ENCODE data around the gene HNRNPUL1.
A peak's percentile ranks its signal among the peaks of the same experiment; 100 is the strongest.

HNRNPUL1 gene

GRCh38 chr19:41324231-41324702 is 60.1 kb downstream of the HNRNPUL1 start:
- TF ChIP-seq, protein P1, sequence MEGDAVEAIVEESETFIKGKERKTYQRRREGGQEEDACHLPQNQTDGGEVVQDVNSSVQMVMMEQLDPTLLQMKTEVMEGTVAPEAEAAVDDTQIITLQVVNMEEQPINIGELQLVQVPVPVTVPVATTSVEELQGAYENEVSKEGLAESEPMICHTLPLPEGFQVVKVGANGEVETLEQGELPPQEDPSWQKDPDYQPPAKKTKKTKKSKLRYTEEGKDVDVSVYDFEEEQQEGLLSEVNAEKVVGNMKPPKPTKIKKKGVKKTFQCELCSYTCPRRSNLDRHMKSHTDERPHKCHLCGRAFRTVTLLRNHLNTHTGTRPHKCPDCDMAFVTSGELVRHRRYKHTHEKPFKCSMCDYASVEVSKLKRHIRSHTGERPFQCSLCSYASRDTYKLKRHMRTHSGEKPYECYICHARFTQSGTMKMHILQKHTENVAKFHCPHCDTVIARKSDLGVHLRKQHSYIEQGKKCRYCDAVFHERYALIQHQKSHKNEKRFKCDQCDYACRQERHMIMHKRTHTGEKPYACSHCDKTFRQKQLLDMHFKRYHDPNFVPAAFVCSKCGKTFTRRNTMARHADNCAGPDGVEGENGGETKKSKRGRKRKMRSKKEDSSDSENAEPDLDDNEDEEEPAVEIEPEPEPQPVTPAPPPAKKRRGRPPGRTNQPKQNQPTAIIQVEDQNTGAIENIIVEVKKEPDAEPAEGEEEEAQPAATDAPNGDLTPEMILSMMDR (IDR thresholded peaks at IDR 0.05; ENCODE audit: low read depth, low read length), result no peak
- no peak for DNase-seq (ENCODE audit: low read depth, low spot score)
- H3K4me3 ChIP-seq (ENCODE audit: low read depth, low read length), result no peak overlapping the region
- in situ Hi-C loops (cut with HindIII; ENCODE audit: low sequenced_read_pairs), result no loop called here

DNA sequence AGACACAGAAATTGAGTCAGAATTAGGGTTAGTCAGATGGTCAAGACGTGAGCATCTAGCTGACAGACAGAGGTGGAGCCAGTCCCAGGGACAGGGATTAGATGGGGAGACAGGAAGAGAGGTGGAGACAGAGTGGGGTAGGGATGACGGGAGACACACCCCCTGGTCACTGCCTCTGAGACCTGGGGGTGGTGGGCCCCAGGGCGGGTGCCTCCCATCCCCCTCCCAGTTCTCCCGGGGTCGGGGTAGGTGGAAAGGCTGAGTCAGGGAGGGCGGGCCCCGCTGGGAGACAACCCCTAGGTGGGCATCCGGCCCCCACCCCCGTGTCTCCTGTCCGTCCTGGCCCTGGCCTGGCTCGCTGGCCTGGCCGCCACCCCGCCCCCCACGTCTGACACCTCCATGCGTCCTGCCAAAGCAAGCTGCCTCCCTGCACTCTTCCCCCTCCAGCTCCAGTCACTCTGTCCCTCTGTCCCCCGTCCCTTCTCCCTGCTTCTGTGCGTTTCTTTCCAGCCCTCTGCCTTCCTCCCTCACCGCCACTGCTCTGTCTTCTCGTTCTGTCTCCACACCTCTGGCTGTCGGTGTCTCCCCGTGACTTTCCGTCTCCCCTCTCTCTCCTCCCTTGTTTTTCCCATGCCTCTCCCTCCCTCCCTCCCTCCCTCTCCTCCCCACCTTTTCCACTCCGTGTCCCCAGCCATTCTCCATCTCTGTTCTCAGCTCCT is 60.9 kb downstream of the HNRNPUL1 start:
- in situ Hi-C loops (cut with HindIII; ENCODE audit: low sequenced_read_pairs), result no loop called here
- TF ChIP-seq, protein P1 (IDR thresholded peaks at IDR 0.05; ENCODE audit: low read depth, low read length), result no peak
- DNase-seq (ENCODE audit: low read depth, low spot score), result peak; percentile 83
- no peak overlapping the region for H3K4me3 ChIP-seq (ENCODE audit: low read depth, low read length)

GRCh38 chr19:41325640-41325946 is 61.4 kb downstream of the HNRNPUL1 start:
- H3K4me3 ChIP-seq (ENCODE audit: low read depth, low read length), result no peak overlapping the region
- no peak for DNase-seq (ENCODE audit: low read depth, low spot score)
- in situ Hi-C loops (cut with HindIII; ENCODE audit: low sequenced_read_pairs), result no loop called here
- TF ChIP-seq, protein P1 (IDR thresholded peaks at IDR 0.05; ENCODE audit: low read depth, low read length), result no peak

- in situ Hi-C loops (cut with HindIII; ENCODE audit: low sequenced_read_pairs), result no loop called here
- peak; percentile 76 for DNase-seq (ENCODE audit: low read depth, low spot score)
- TF ChIP-seq, protein P1 (IDR thresholded peaks at IDR 0.05; ENCODE audit: low read depth, low read length), result no peak
- H3K4me3 ChIP-seq (ENCODE audit: low read depth, low read length), result no peak overlapping the region
Observed at GRCh38 chr19:41325947-41326706, 62.0 kb downstream of the HNRNPUL1 start.

DNA sequence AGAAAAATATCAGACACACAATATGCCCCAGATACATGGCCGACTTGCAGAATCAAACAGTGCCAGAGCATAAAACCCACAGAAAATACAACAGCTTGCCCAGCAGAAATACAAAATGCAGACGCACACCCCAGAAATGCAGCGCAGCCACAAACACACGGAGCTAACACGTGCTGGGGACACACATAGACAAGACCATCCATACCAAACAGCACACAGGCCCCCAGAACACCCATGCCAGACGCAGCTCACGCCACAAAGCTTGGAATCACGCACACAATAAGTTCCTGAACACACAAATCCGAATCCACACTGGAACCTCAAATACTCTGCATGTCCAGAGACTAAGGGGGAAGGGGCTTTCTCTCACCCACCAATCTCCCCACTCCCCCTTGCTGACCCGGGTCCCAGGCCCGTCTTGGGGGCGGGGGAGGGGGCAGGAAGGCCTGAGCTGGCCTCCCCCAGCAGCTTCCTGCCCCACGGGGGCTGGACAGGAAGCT is 63.0 kb downstream of the HNRNPUL1 start:
- in situ Hi-C loops (cut with HindIII; ENCODE audit: low sequenced_read_pairs), result no loop called here
- no peak for DNase-seq (ENCODE audit: low read depth, low spot score)
- TF ChIP-seq, protein P1 (IDR thresholded peaks at IDR 0.05; ENCODE audit: low read depth, low read length), result no peak
- H3K4me3 ChIP-seq (ENCODE audit: low read depth, low read length), result no peak overlapping the region

GRCh38 chr19:41327576-41328156 is 63.5 kb downstream of the HNRNPUL1 start:
- TF ChIP-seq, protein P1 (IDR thresholded peaks at IDR 0.05; ENCODE audit: low read depth, low read length), result no peak
- in situ Hi-C loops (cut with HindIII; ENCODE audit: low sequenced_read_pairs), result no loop called here
- peak; percentile 58 for DNase-seq (ENCODE audit: low read depth, low spot score)
- H3K4me3 ChIP-seq (ENCODE audit: low read depth, low read length), result no peak overlapping the region
